Chondrocyte (in vitro differentiated cells): ENCODE measurements around the gene RNF169. TPM values are rescaled to one million over a fixed set of nuclear protein-coding genes. Genes with fewer than 3 reads are reported as not detected.

Experiments used
- DNase-seq: peaks from one replicate; pipeline ENCODE4 v3.0.0; 2021; ENCODE audit warnings: mixed read lengths, low spot score
- H3K27ac Mint-ChIP-seq: one replicate; pipeline ENCODE4 v1.8.0; 2021; ENCODE audit warnings: mild to moderate bottlenecking, moderate library complexity, mixed read lengths; ENCODE audit not compliant: unreplicated experiment
- H3K27me3 Mint-ChIP-seq: 2 replicates; pipeline ENCODE4 v1.8.0; 2021; ENCODE audit warnings: low read depth, mixed read lengths
- H3K36me3 Mint-ChIP-seq: 2 replicates; pipeline ENCODE4 v1.8.0; 2021; ENCODE audit warnings: low read depth, mixed read lengths
- H3K4me1 Mint-ChIP-seq: 2 replicates; pipeline ENCODE4 v1.8.0; 2021; ENCODE audit warnings: low read depth, mild to moderate bottlenecking, mixed read lengths
- H3K4me3 Mint-ChIP-seq: one replicate; pipeline ENCODE4 v1.8.0; 2021; ENCODE audit warnings: mild to moderate bottlenecking, moderate library complexity, mixed read lengths; ENCODE audit not compliant: unreplicated experiment
- H3K9me3 Mint-ChIP-seq: 2 replicates; pipeline ENCODE4 v1.8.0; 2021; ENCODE audit warnings: low read depth, mixed read lengths
- CTCF ChIP-seq: fragments of 200-600 bp; sonication (generic); IDR thresholded peaks from 2 replicates; pipeline ENCODE4 v1.5.0; 2021; ENCODE audit warnings: antibody characterized with exemption, mild to moderate bottlenecking, moderate library complexity
- total RNA-seq: library from RNA; stranded (reverse); gene quantifications from 3 replicates; pipeline ENCODE4 v1.2.1, GENCODE V29; 2021

Gene RNF169
- total RNA-seq, 1 donor from 2014 or later, result 13.1 TPM

GRCh38 chr11:74839446-74839845 is 90.8 kb downstream of the RNF169 start:
- no peak overlapping the region for H3K27ac Mint-ChIP-seq
- no peaks in the 10 kb centered on the region for H3K9me3 Mint-ChIP-seq
- no peak for DNase-seq
- no peak for TF ChIP-seq CTCF
- no peak overlapping the region for H3K4me3 Mint-ChIP-seq
- H3K27me3 Mint-ChIP-seq, result no peaks in the 10 kb centered on the region
- peaks cover 31% of the 10 kb centered on the region for H3K36me3 Mint-ChIP-seq
- peaks cover 7% of the 10 kb centered on the region for H3K4me1 Mint-ChIP-seq

GRCh38 chr11:74839971-74840370 is 91.3 kb downstream of the RNF169 start:
- no peak for DNase-seq
- H3K4me3 Mint-ChIP-seq, result no peak overlapping the region
- H3K9me3 Mint-ChIP-seq, result no peaks in the 10 kb centered on the region
- H3K27ac Mint-ChIP-seq, result no peak overlapping the region
- H3K36me3 Mint-ChIP-seq, result peaks cover 28% of the 10 kb centered on the region
- peaks cover 7% of the 10 kb centered on the region for H3K4me1 Mint-ChIP-seq
- no peaks in the 10 kb centered on the region for H3K27me3 Mint-ChIP-seq
- TF ChIP-seq CTCF, result no peak

- no peak for TF ChIP-seq CTCF
- Mint-ChIP-seq H3K9me3 (no peaks in the 10 kb centered on the region), H3K27me3 (no peaks in the 10 kb centered on the region), H3K4me3 (no peak overlapping the region), H3K36me3 (peaks cover 24% of the 10 kb centered on the region), H3K27ac (no peak overlapping the region), H3K4me1 (peaks cover 7% of the 10 kb centered on the region)
- DNase-seq, result no peak
Observed at GRCh38 chr11:74840486-74840885, 91.8 kb downstream of the RNF169 start.

- H3K4me3 Mint-ChIP-seq, result no peak overlapping the region
- DNase-seq, result no peak
- H3K4me1 Mint-ChIP-seq, result peaks cover 7% of the 10 kb centered on the region
- H3K27ac Mint-ChIP-seq, result no peak overlapping the region
- peaks cover 15% of the 10 kb centered on the region for H3K36me3 Mint-ChIP-seq
- no peaks in the 10 kb centered on the region for H3K9me3 Mint-ChIP-seq
- no peaks in the 10 kb centered on the region for H3K27me3 Mint-ChIP-seq
- TF ChIP-seq CTCF, result no peak
Observed at GRCh38 chr11:74842967-74843366, 94.3 kb downstream of the RNF169 start.

- DNase-seq, result no peak
- Mint-ChIP-seq H3K9me3 (no peaks in the 10 kb centered on the region), H3K27ac (no peak overlapping the region), H3K36me3 (peaks cover 15% of the 10 kb centered on the region), H3K4me1 (peaks cover 7% of the 10 kb centered on the region), H3K27me3 (no peaks in the 10 kb centered on the region), H3K4me3 (no peak overlapping the region)
- no peak for TF ChIP-seq CTCF
Observed at GRCh38 chr11:74844072-74844471, 95.4 kb downstream of the RNF169 start.
